Sigmoid colon (tissue), 4 donors: ENCODE measurements around the gene DAZAP2.

Source experiments
- EP300 ChIP-seq, 4 donors: sonication (generic); formaldehyde crosslinking; IDR thresholded peaks; one replicate each; pipeline ENCODE4 v1.6.1; 2017; ENCODE audit warnings: antibody characterized with exemption in 4 of 4
- POLR2A ChIP-seq, 2 donors: fragments of 450-650 bp; IDR thresholded peaks; one replicate each; pipeline ENCODE4 v1.6.1; 2016; ENCODE audit warnings: antibody characterized with exemption in 2 of 2, mild to moderate bottlenecking in 2 of 2, moderate library complexity in 2 of 2
- POLR2AphosphoS5 ChIP-seq, 4 donors: sonication (generic); formaldehyde crosslinking; IDR thresholded peaks; one replicate each; pipeline ENCODE4 v1.6.1; 2017; ENCODE audit warnings: antibody characterized with exemption in 4 of 4
- TF ChIP-seq, protein P1 (sequence below), 4 experiments: fragments of 450-650 bp in 3 of 4; fragments of 200-600 bp in 1 of 4; IDR thresholded peaks; one replicate each; pipeline ENCODE4 v1.5.1; 2016 to 2019; ENCODE audit warnings: antibody characterized with exemption in 4 of 4, mild to moderate bottlenecking in 3 of 4, moderate library complexity in 2 of 4

DNA sequence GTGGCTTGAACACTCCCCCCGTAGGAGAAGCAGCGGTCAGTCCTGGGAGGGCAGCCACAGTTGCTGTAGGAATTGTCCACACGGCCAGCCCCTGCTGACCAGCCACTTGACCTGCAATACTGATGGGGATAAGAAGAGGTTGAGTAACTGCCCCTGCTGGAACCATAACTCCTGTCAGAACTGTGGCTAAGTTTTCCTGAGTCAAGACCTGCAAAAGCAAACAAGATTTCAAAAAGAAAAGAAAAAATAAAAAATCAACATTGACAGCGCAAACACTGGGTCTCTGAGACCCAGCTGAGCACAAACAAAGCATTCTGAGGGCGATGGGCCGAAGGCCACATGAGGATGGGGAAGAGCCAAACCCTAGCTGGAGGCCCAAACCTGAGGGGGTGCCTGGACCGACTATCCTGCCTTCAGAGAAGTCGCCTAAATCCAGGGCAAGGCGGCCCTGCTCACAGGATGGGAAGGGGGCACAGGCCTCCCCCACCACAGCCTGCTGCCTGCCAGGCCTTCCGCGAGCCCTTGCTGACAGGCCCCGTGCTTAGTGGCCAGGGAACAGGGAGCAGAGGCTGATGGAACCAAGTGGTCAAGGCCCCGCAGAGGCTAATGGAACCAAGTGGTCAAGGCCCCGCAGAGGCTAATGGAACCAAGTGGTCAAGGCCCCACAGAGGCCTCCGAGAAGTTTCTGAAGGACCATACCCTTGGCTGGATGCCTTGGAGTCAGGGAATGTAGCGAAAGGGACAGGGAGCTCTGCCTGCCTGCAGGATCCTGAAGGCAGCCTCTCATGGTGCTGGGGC lies 39.9 kb upstream of the DAZAP2 start:
- TF ChIP-seq, protein P1, sequence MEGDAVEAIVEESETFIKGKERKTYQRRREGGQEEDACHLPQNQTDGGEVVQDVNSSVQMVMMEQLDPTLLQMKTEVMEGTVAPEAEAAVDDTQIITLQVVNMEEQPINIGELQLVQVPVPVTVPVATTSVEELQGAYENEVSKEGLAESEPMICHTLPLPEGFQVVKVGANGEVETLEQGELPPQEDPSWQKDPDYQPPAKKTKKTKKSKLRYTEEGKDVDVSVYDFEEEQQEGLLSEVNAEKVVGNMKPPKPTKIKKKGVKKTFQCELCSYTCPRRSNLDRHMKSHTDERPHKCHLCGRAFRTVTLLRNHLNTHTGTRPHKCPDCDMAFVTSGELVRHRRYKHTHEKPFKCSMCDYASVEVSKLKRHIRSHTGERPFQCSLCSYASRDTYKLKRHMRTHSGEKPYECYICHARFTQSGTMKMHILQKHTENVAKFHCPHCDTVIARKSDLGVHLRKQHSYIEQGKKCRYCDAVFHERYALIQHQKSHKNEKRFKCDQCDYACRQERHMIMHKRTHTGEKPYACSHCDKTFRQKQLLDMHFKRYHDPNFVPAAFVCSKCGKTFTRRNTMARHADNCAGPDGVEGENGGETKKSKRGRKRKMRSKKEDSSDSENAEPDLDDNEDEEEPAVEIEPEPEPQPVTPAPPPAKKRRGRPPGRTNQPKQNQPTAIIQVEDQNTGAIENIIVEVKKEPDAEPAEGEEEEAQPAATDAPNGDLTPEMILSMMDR (IDR thresholded peaks at IDR 0.05): no peak
- TF ChIP-seq POLR2AphosphoS5 (IDR thresholded peaks at IDR 0.05): no peak
- TF ChIP-seq POLR2A (IDR thresholded peaks at IDR 0.05): no peak
- no peak for TF ChIP-seq EP300 (IDR thresholded peaks at IDR 0.05)
